Endothelial cell of umbilical vein (primary cell): Measurements from ENCODE around the gene LRG1. TPM values are rescaled to one million over a fixed set of nuclear protein-coding genes. Genes with fewer than 3 reads are reported as not detected.

Experiments used
- BruUV-seq: library from RNA; stranded (reverse); fragments of 400-500 nt; replicated peaks from 2 replicates; lab custom pipeline; 2021; lab: Mats Ljungman, UMichigan
- CTCF ChIA-PET: fragments of 300-600, 350-600 bp; sonication (Branson Sonifier 250); formaldehyde crosslinking; loops from one replicate; lab custom pipeline; 2021; ENCODE audit warnings: antibody characterized with exemption, inconsistent platforms; lab: Charles Lee
- POLR2A ChIA-PET: fragments of 300-600, 350-600 bp; sonication (Branson Sonifier 250); formaldehyde crosslinking; loops from one replicate; lab custom pipeline; 2021; ENCODE audit warnings: antibody characterized with exemption, inconsistent platforms; lab: Charles Lee
- DNase-seq: peaks from one replicate; pipeline ENCODE4 v3.0.0-alpha.2; 2011; ENCODE audit warnings: low read depth, low spot score
- FAIRE-seq: peaks from 2 replicates; lab custom pipeline; 2011; peaks lifted over from hg19 to GRCh38; lab: Jason Lieb, UNC
- H2AFZ ChIP-seq: 2 replicates; pipeline ENCODE4 v1.6.0; 2012; ENCODE audit warnings: low read depth, low read length, control low read depth, inconsistent platforms
- H3K27ac ChIP-seq: 2 replicates; pipeline ENCODE4 v1.5.1; 2011; ENCODE audit warnings: low read depth, mild to moderate bottlenecking, control low read depth, low read length, moderate library complexity; ENCODE audit not compliant: insufficient read depth
- H3K27me3 ChIP-seq, 2 experiments: 2 replicates each; pipeline versions ENCODE4 v1.6.0 to v1.6.1; 2011; ENCODE audit warnings: low read length in 2 of 2, mixed read lengths in 1 of 2; ENCODE audit not compliant: control insufficient read depth in 2 of 2, insufficient read depth in 2 of 2
- H3K36me3 ChIP-seq, 2 experiments: 2 replicates in 1 of 2; 3 replicates in 1 of 2; pipeline ENCODE4 v1.5.1; 2011; ENCODE audit warnings: low read length in 2 of 2, mild to moderate bottlenecking in 1 of 2, moderate library complexity in 1 of 2; ENCODE audit not compliant: control insufficient read depth in 2 of 2, insufficient read depth in 2 of 2; ENCODE audit errors: extremely low read depth in 1 of 2
- H3K4me1 ChIP-seq: 3 replicates; pipeline ENCODE4 v1.5.1; 2011; ENCODE audit warnings: mild to moderate bottlenecking, low read length; ENCODE audit not compliant: control insufficient read depth, insufficient read depth; ENCODE audit errors: extremely low read depth
- H3K4me2 ChIP-seq: 2 replicates; pipeline ENCODE4 v1.6.1; 2011; ENCODE audit warnings: low read length, control low read depth, mixed read lengths; ENCODE audit not compliant: insufficient read depth
- H3K4me3 ChIP-seq, 3 experiments: fragments of 200-600 bp in 1 of 3; sonication (generic), shearing (Covaris generic) in 1 of 3; replicated peaks in 1 of 3; 2 replicates each; pipeline ENCODE4 v1.5.1; 2011 to 2016; ENCODE audit warnings: control low read depth in 3 of 3, low read length in 3 of 3, mild to moderate bottlenecking in 2 of 3, inconsistent platforms in 1 of 3, low read depth in 1 of 3, moderate library complexity in 1 of 3; ENCODE audit not compliant: insufficient read depth in 1 of 3
- H3K79me2 ChIP-seq: 2 replicates; pipeline ENCODE4 v1.6.0; 2012; ENCODE audit warnings: low read length, inconsistent platforms; ENCODE audit not compliant: control insufficient read depth, insufficient read depth
- H3K9ac ChIP-seq: replicated peaks from 2 replicates; pipeline ENCODE3; 2011; ENCODE audit warnings: low read length, control low read depth; ENCODE audit not compliant: insufficient read depth; ENCODE audit errors: extremely low read depth
- H3K9me1 ChIP-seq: replicated peaks from 3 replicates; pipeline ENCODE4 v1.6.0; 2011; ENCODE audit warnings: mild to moderate bottlenecking, low read length; ENCODE audit not compliant: control insufficient read depth, insufficient read depth; ENCODE audit errors: extremely low read depth
- H3K9me3 ChIP-seq: replicated peaks from 2 replicates; pipeline ENCODE4 v1.5.1; 2012; ENCODE audit warnings: low read length, inconsistent platforms; ENCODE audit not compliant: control insufficient read depth, insufficient read depth
- H4K20me1 ChIP-seq: replicated peaks from 2 replicates; pipeline ENCODE3; 2011; ENCODE audit warnings: mild to moderate bottlenecking, low read length; ENCODE audit not compliant: control insufficient read depth, insufficient read depth; ENCODE audit errors: extremely low read depth
- CTCF ChIP-seq, 2 donors: IDR thresholded peaks; 1 replicate in 1 of 2; 2 replicates in 1 of 2; pipeline ENCODE4 v1.5.1; 2011; ENCODE audit warnings: low read length in 2 of 2, mild to moderate bottlenecking in 2 of 2, moderate library complexity in 2 of 2, control low read depth in 1 of 2, inconsistent platforms in 1 of 2, low read depth in 1 of 2; ENCODE audit not compliant: insufficient read depth in 1 of 2; ENCODE audit errors: extremely low read depth in 1 of 2
- EZH2 ChIP-seq: IDR thresholded peaks from 2 replicates; pipeline ENCODE4 v1.6.1; 2012; ENCODE audit warnings: borderline replicate concordance, low read depth, mild to moderate bottlenecking, moderate library complexity, low read length, inconsistent platforms; ENCODE audit not compliant: severe bottlenecking
- FOS ChIP-seq: IDR thresholded peaks from 2 replicates; pipeline ENCODE4 v1.6.1; 2011; ENCODE audit warnings: mild to moderate bottlenecking, low read length, moderate library complexity, borderline replicate concordance; ENCODE audit not compliant: insufficient read depth
- GATA2 ChIP-seq: IDR thresholded peaks from 2 replicates; pipeline ENCODE4 v1.7.0; 2011; ENCODE audit warnings: low read depth, mild to moderate bottlenecking, moderate library complexity, mixed read lengths, low read length; ENCODE audit not compliant: insufficient read length, insufficient read depth
- JUN ChIP-seq: IDR thresholded peaks from 2 replicates; pipeline ENCODE4 v1.6.1; 2011; ENCODE audit warnings: borderline replicate concordance, low read depth; ENCODE audit not compliant: insufficient read length, insufficient read depth
- MAX ChIP-seq: IDR thresholded peaks from 2 replicates; pipeline ENCODE4 v1.6.1; 2011; ENCODE audit not compliant: insufficient read depth, insufficient read length
- MYC ChIP-seq: IDR thresholded peaks from one replicate; pipeline ENCODE4 v1.6.1; 2011; ENCODE audit warnings: mild to moderate bottlenecking, low read depth, low read length
- POLR2A ChIP-seq: IDR thresholded peaks from 2 replicates; pipeline ENCODE4 v1.6.1; 2012; ENCODE audit warnings: low read depth, mild to moderate bottlenecking, control low read depth, low read length
- POLR2AphosphoS5 ChIP-seq: IDR thresholded peaks from 2 replicates; pipeline ENCODE4 v1.6.1; 2012; ENCODE audit warnings: low read depth, mild to moderate bottlenecking, control low read depth, low read length, moderate library complexity; ENCODE audit not compliant: insufficient read depth
- dilution Hi-C: fragments of 300-500 bp; cut with MboI; formaldehyde crosslinking; loops from one replicate; pipeline ENCODE4 v1.15.0; 2019; ENCODE audit warnings: low sequenced_read_pairs; ENCODE audit not compliant: extremely low pct_ligation_motif_present
- intact Hi-C: fragments of 100-400 bp; cut with micrococcal nuclease; formaldehyde crosslinking; loops from one replicate; pipeline ENCODE4 v1.10.0; 2022
- polyA plus RNA-seq, 4 experiments: library from polyadenylated mRNA; depleted of rRNA in 3 of 4; stranded (reverse) in 3 of 4; unstranded in 1 of 4; fragments of >200 nt; gene quantifications; 2 replicates each; pipeline versions ENCODE4 v1.2.1 to v1.2.3, GENCODE V29; 2011 to 2012; ENCODE audit warnings: missing spikeins in 1 of 4
- total RNA-seq: library from RNA; stranded (reverse); gene quantifications from 2 replicates; pipeline ENCODE4 v1.2.3, GENCODE V29; 2021

LRG1 gene
- total and polyA plus RNA-seq, 2 donors (not counting 3 experiments of a cell fraction or from before 2014, with no cell fraction given): 0.21 to 0.31 TPM

GRCh38 chr19:4525563-4526002, 14.3 kb downstream of the LRG1 start:
- no peak for TF ChIP-seq MYC
- TF ChIP-seq POLR2AphosphoS5: no peak
- TF ChIP-seq EZH2: no peak
- TF ChIP-seq CTCF (IDR thresholded peaks at IDR 0.05; ENCODE audit: extremely low read depth in 1 of 2, insufficient read depth in 1 of 2, low read depth in 1 of 2, low read length in 2 of 2): no peak
- no peak for TF ChIP-seq JUN
- TF ChIP-seq MAX: no peak
- TF ChIP-seq FOS: no peak
- TF ChIP-seq GATA2: no peak
- no peak for TF ChIP-seq POLR2A
- DNase-seq (no peak), FAIRE-seq (no peak)
- H3K9ac ChIP-seq: no peak overlapping the region
- no peak overlapping the region for H3K27ac ChIP-seq
- dilution Hi-C loops (no loop called here), intact Hi-C loops (no loop called here)
- no peaks in the 10 kb centered on the region for H4K20me1 ChIP-seq
- ChIA-PET POLR2A (no interaction called here), CTCF (interaction anchor here (0.5 to 4.8 kb wide), 49 partner anchors 8 to 291 kb away, joined by 3 to 98 read pairs (median 4); partner anchors contain the start of genes HDGFL2, LRG1, PLIN4 and PLIN5)
- no peaks in the 10 kb centered on the region for H3K9me3 ChIP-seq
- no peaks in the 10 kb centered on the region for H3K9me1 ChIP-seq
- no peaks in the 10 kb centered on the region for H3K36me3 ChIP-seq
- H2AFZ ChIP-seq: no peak overlapping the region
- no TSS peak for BruUV-seq
- no peaks in the 10 kb centered on the region for H3K79me2 ChIP-seq
- H3K4me2 ChIP-seq: no peak overlapping the region
- no peak overlapping the region for H3K4me3 ChIP-seq
- H3K27me3 ChIP-seq: no peaks in the 10 kb centered on the region
- no peaks in the 10 kb centered on the region for H3K4me1 ChIP-seq
